Mucosa of stomach (tissue), 1 donor: ENCODE data around the gene MYCT1.
"Not testable (repeated sequence)": the region's sequence is repeated elsewhere in the genome, so short reads cannot be mapped to it uniquely, and the experiment has no call there.

Experiments
- H3K27me3 ChIP-seq: one replicate; pipeline ENCODE4 v1.7.0; 2013; ENCODE audit warnings: mild to moderate bottlenecking, low read length; ENCODE audit not compliant: control insufficient read depth, insufficient read depth
- H3K36me3 ChIP-seq: one replicate; pipeline ENCODE4 v1.7.0; 2013; ENCODE audit warnings: low read length; ENCODE audit not compliant: control insufficient read depth, insufficient read depth
- H3K4me1 ChIP-seq: one replicate; pipeline ENCODE4 v1.7.0; 2013; ENCODE audit warnings: mild to moderate bottlenecking, low read length; ENCODE audit not compliant: control insufficient read depth, insufficient read depth
- H3K4me3 ChIP-seq: one replicate; pipeline ENCODE4 v1.7.0; 2013; ENCODE audit warnings: low read length
- H3K9ac ChIP-seq: one replicate; pipeline ENCODE4 v1.7.0; 2013; ENCODE audit warnings: mild to moderate bottlenecking, low read length, moderate library complexity
- H3K9me3 ChIP-seq: one replicate; pipeline ENCODE4 v1.7.0; 2013; ENCODE audit warnings: mild to moderate bottlenecking, low read length, moderate library complexity; ENCODE audit not compliant: control insufficient read depth
- donor health status: Pancreatic carcinoma.

MYCT1 gene

DNA sequence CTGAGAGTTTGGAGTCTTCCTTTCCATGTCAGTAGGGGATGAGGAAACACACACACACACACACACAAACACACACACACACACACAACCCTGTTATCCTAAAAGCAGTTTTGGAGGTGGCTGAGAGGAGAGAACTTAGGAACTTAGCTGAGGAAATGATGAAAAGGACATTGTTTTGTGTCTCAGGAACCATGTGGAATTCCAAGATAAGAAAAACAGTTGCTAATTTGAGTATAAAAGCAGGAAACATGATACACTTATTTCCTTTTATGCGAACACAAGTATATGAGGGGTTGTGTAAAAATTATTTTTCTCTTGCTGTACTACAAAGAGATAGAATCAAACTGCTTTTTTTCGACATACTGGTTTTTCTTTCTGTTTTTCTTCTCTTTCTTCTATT lies at the start of gene MYCT1:
Gene MYCT1, plus strand, starts transcription at position 264 of the 400 bp plus-strand sequence. Its CDS starts 6 bp downstream, at position 270.
- Histone ChIP-seq H3K36me3 (no peaks in the 10 kb centered on the region), H3K4me1 (no peaks in the 10 kb centered on the region), H3K27me3 (no peaks in the 10 kb centered on the region), H3K4me3 (no peak within 1 kb of the TSS), H3K9me3 (no peaks in the 10 kb centered on the region), H3K9ac (no peak within 1 kb of the TSS)

- Histone ChIP-seq H3K9me3 (no peaks in the 10 kb centered on the region), H3K9ac (no peak overlapping the region), H3K36me3 (no peaks in the 10 kb centered on the region), H3K27me3 (no peaks in the 10 kb centered on the region), H3K4me1 (no peaks in the 10 kb centered on the region), H3K4me3 (no peak overlapping the region)
These were observed 49.6 kb upstream of the MYCT1 start for GRCh38 chr6:152648105-152648504.

DNA sequence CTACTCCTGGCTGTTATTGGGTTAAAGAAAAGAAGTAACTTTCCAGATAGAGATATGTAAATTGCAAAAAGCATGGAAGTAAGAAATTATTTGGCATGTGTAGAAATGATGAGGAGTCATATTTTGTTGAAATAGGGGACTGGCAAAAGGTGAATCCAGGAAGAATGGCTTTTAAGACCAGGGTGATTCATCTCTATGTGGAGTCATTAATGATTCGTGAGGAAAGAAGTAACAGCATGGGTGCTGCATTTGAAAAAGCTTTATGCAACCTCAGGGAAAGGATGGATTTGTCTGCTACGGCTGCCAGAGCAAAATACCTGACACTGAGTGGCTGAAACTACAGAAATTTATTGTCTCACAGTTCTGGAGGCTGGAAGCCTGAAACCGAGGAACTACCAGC lies 45.7 kb upstream of the MYCT1 start:
- H3K9ac ChIP-seq, result no peak overlapping the region
- no peaks in the 10 kb centered on the region for H3K4me1 ChIP-seq
- no peaks in the 10 kb centered on the region for H3K9me3 ChIP-seq
- no peak overlapping the region for H3K4me3 ChIP-seq
- H3K27me3 ChIP-seq, result no peaks in the 10 kb centered on the region
- H3K36me3 ChIP-seq, result no peaks in the 10 kb centered on the region

DNA sequence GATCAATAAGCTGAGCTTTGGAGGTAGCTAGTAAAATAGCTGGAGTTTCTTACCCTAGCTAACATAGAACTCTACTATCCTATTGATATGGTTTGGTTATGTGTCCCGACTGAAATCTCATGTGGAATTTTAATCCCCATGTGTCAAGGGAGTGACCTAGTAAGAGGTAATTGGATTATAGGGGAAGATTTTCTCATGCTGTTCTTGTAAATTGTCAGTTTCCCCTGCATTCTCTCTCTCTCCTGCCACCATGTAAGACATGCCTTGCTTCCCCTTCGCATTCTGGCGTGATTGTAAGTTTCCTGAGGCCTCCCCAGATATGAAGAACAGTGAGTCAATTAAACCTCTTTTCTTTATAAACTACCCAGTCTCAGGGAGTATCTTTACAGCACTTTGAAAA lies 35.9 kb upstream of the MYCT1 start:
- Histone ChIP-seq H3K36me3 (no peaks in the 10 kb centered on the region), H3K4me1 (no peaks in the 10 kb centered on the region), H3K9me3 (no peaks in the 10 kb centered on the region), H3K4me3 (no peak overlapping the region), H3K27me3 (no peaks in the 10 kb centered on the region), H3K9ac (no peak overlapping the region)

DNA sequence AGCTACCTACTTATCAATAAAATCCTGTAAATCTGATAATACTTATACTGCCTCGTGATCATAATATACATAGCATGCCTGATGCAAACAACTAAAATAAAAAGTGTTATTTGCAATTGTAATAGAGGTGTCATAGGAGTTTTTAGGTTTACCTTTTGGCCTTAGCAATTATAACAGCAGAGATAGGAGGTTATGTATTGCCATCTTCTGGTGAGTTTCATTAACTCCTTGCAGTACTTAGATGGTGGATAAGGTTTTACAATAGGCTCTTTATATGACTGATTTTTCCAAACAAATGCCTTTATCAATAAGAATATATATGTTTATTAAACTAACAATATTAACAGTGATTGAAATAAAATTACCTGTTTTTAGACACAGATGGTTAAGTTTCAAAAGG lies 27.8 kb upstream of the MYCT1 start:
- no peaks in the 10 kb centered on the region for H3K4me1 ChIP-seq
- H3K9ac ChIP-seq, result no peak overlapping the region
- H3K4me3 ChIP-seq, result no peak overlapping the region
- H3K36me3 ChIP-seq, result no peaks in the 10 kb centered on the region
- no peaks in the 10 kb centered on the region for H3K9me3 ChIP-seq
- no peaks in the 10 kb centered on the region for H3K27me3 ChIP-seq

- Histone ChIP-seq H3K27me3 (no peaks in the 10 kb centered on the region), H3K9me3 (no peaks in the 10 kb centered on the region), H3K9ac (no peak overlapping the region), H3K4me3 (no peak overlapping the region), H3K4me1 (no peaks in the 10 kb centered on the region), H3K36me3 (no peaks in the 10 kb centered on the region)
These were observed 26.5 kb upstream of the MYCT1 start for GRCh38 chr6:152671171-152671570.

DNA sequence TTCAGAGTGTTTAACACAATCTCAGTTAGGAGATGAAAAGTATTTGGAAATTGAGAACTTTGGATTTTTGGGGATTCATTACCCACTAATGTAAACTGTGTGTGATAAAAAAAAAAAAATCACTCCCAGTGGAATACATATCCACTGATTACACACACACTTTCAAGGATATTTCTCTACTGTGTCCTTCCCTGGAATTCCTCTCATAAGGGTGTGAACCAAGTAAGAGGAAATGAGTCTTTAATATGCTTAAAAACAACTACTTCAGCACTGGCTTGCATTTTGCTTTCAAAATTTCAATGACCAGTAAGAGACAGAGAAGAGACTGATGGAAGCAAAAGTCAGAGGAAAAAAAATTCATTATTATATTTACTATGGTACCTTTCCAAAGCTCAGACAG lies 24.5 kb upstream of the MYCT1 start:
- Histone ChIP-seq H3K9ac (no peak overlapping the region), H3K9me3 (no peaks in the 10 kb centered on the region), H3K27me3 (no peaks in the 10 kb centered on the region), H3K4me1 (no peaks in the 10 kb centered on the region), H3K4me3 (no peak overlapping the region), H3K36me3 (no peaks in the 10 kb centered on the region)

GRCh38 chr6:152680151-152680550 lies 17.5 kb upstream of the MYCT1 start:
- Histone ChIP-seq H3K4me3 (no peak overlapping the region), H3K9me3 (no peaks in the 10 kb centered on the region), H3K9ac (no peak overlapping the region), H3K27me3 (no peaks in the 10 kb centered on the region), H3K36me3 (no peaks in the 10 kb centered on the region), H3K4me1 (no peaks in the 10 kb centered on the region)

- Histone ChIP-seq H3K4me3 (no peak overlapping the region), H3K9ac (no peak overlapping the region), H3K27me3 (no peaks in the 10 kb centered on the region)
These were observed 16.7 kb upstream of the MYCT1 start for GRCh38 chr6:152680879-152681517.

DNA sequence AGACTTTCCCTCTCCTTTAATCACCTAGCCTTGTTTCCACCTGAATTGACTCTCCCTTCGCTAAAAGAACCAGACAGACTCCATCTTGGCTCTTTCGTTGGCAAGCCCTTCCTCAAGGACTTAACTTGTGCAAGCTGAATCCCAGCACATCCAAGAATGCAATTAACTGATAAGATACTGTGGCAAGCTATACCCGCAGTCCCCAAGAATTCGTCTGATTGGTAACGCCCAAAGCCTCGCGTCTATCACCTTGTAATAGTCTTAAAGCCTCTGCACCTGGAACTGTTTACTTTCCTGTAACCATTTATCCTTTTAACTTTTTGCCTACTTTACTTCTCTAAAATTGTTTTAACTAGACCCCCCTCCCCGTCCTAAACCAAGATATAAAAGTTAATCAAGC lies 15.6 kb upstream of the MYCT1 start:
- H3K9me3 ChIP-seq, result no peaks in the 10 kb centered on the region
- H3K9ac ChIP-seq, result no peak overlapping the region
- H3K4me1 ChIP-seq, result no peaks in the 10 kb centered on the region
- H3K4me3 ChIP-seq, result no peak overlapping the region
- no peaks in the 10 kb centered on the region for H3K36me3 ChIP-seq
- H3K27me3 ChIP-seq, result no peaks in the 10 kb centered on the region

More at GRCh38 chr6:152680879-152681517, 16.7 kb upstream of the MYCT1 start:
- no peaks in the 10 kb centered on the region for H3K9me3 ChIP-seq
- H3K36me3 ChIP-seq, result no peaks in the 10 kb centered on the region
- H3K4me1 ChIP-seq, result no peaks in the 10 kb centered on the region

DNA sequence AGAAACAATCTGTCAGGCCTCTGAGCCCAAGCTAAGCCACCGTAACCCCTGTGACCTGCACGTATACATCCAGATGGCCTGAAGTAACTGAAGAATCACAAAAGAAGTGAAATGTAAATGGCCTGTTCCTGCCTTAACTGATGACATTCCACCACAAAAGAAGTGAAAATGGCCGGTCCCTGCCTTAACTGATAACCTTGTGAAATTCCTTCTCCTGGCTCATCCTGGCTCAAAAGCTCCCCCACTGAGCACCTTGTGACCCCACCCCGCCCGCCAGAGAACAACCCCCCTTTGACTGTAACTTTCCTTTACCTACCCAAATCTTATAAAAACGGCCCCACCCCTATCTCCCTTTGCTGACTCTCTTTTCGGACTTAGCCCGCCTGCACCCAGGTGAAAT lies 14.8 kb upstream of the MYCT1 start:
- not testable (repeated sequence) for H3K36me3 ChIP-seq, H3K4me1 ChIP-seq, H3K27me3 ChIP-seq, H3K4me3 ChIP-seq, H3K9me3 ChIP-seq, H3K9ac ChIP-seq

GRCh38 chr6:152685819-152686218 lies 11.9 kb upstream of the MYCT1 start:
- H3K27me3 ChIP-seq, result no peaks in the 10 kb centered on the region
- H3K4me1 ChIP-seq, result no peaks in the 10 kb centered on the region
- H3K36me3 ChIP-seq, result no peaks in the 10 kb centered on the region
- H3K9me3 ChIP-seq, result no peaks in the 10 kb centered on the region
- no peak overlapping the region for H3K4me3 ChIP-seq
- no peak overlapping the region for H3K9ac ChIP-seq
